ENCODE data around the gene GRID1. TPM values are rescaled to one million over a fixed set of nuclear protein-coding genes. Genes with fewer than 3 reads are reported as not detected.

Gene GRID1
- total RNA-seq, 3 donors from 2014 or later, result 0.61 to 1.9 (median 0.87) TPM

DNA sequence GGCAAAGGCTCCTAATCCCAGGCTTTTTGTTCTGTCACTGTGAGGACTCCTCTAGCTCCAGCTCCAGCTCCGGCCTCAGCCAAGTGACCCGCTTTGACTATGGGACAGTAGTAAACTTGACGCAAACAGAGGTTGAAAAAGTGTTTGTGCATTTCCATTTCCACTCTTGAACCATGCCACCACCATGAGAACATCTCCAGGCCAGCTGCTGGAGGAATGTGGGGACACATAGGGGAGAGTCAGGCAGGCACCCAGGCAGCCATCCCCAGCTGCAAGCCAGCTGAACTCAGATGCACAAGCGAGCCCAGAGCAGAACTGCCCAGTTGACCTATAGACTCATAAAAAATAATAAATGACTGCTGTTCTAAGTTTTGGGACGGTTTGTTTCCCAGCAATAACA lies 224.7 kb downstream of the GRID1 start:
- TF ChIP-seq, protein P1, sequence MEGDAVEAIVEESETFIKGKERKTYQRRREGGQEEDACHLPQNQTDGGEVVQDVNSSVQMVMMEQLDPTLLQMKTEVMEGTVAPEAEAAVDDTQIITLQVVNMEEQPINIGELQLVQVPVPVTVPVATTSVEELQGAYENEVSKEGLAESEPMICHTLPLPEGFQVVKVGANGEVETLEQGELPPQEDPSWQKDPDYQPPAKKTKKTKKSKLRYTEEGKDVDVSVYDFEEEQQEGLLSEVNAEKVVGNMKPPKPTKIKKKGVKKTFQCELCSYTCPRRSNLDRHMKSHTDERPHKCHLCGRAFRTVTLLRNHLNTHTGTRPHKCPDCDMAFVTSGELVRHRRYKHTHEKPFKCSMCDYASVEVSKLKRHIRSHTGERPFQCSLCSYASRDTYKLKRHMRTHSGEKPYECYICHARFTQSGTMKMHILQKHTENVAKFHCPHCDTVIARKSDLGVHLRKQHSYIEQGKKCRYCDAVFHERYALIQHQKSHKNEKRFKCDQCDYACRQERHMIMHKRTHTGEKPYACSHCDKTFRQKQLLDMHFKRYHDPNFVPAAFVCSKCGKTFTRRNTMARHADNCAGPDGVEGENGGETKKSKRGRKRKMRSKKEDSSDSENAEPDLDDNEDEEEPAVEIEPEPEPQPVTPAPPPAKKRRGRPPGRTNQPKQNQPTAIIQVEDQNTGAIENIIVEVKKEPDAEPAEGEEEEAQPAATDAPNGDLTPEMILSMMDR (IDR thresholded peaks at IDR 0.05), result no peak
- no peak for ATAC-seq
- H3K4me1 ChIP-seq (ENCODE audit: low read depth), result no peaks in the 10 kb centered on the region
- no peaks in the 10 kb centered on the region for H3K36me3 ChIP-seq (ENCODE audit: low read depth)
- no peak for DNase-seq
- H3K9me3 ChIP-seq, result no peaks in the 10 kb centered on the region
- intact Hi-C loops (cut with DNase I, micrococcal nuclease), result no loop called here
- H3K4me3 ChIP-seq, result no peak overlapping the region

DNA sequence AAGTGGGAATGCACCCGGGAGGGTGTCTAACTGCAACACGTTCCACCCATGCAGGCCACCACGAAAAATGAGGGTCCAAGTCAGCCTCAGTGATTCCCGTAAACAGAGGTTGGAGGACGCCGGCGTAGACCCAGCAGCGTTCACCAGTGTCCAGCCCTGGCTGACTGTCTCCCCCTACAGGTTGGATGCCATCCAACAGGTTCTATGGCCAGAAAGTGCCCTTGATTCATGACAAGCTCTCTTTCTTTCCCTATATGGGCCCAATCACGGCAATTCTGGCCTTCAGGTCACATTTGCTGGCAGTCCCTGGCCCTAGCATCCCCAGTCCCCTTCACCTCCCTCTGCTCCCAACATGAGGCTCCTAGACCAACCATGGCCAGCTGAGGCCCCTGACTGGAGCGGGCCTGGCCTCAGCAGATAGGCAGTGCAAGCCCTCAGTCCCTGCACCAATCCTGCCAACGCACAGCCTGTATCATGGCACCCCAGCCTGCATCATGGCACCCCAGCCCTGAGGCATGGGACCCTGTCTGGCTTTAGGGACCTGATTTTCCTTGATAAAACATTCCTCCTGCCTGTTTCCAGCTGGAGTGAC lies 227.4 kb downstream of the GRID1 start:
- DNase-seq (peak in 1 of 3 donors; percentile 49), ATAC-seq (no peak)
- Histone ChIP-seq H3K4me3 (no peak overlapping the region), H3K4me1 (ENCODE audit: low read depth) (no peaks in the 10 kb centered on the region), H3K9me3 (no peaks in the 10 kb centered on the region), H3K36me3 (ENCODE audit: low read depth) (no peaks in the 10 kb centered on the region)
- TF ChIP-seq, protein P1 (IDR thresholded peaks at IDR 0.05), result no peak
- intact Hi-C loops (cut with DNase I, micrococcal nuclease), result no loop called here

DNA sequence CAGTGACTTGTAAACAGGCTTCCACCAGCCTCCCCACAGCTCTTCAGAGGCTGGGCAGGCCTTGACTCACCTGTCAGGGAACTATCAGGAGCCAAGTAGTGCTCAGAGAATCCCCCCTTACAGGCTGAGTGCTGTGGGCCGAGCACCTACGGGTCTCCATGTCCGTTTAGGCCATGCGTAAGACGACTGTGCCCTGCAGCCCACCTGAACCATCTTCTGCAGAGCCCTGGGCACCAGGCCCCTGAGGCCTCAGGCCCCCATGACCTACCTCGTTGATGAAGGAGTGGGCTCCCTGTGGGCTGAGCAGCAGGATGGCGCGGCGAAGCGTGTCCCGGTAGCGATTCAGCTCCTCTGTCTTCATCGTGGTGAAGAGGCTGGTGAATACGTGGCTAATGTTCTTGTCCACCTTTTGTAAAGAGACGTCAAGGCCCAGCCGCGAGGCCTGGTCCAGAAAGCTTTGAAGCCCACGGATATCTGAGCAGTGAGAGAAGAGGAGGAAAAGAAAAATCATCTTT lies 228.0 kb downstream of the GRID1 start:
- DNase-seq (no peak), ATAC-seq (no peak)
- Histone ChIP-seq H3K9me3 (no peaks in the 10 kb centered on the region), H3K36me3 (ENCODE audit: low read depth) (no peaks in the 10 kb centered on the region), H3K4me1 (ENCODE audit: low read depth) (no peaks in the 10 kb centered on the region), H3K4me3 (no peak overlapping the region)
- intact Hi-C loops (cut with DNase I, micrococcal nuclease), result no loop called here
- TF ChIP-seq, protein P1 (IDR thresholded peaks at IDR 0.05), result no peak

DNA sequence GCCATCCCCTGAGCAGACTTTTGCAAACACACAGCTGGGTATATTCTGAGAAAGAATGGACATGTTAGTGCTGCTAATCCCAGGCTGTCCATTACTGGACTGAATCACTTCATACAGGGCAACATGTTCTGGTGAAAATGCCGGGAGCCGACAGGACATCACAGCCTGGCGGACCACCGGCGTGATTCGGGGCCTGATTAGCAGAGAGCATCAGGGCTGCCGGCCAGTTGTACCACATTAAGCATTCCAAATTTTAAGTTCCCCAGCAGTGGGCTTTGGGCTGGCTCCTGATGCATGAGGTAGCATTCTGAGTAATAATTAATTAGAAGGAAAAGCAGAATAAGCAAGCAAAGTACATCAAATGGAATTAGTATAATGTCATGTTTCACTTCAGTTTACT lies 229.0 kb downstream of the GRID1 start:
- no peak for ATAC-seq
- no peak overlapping the region for H3K4me3 ChIP-seq
- H3K9me3 ChIP-seq, result no peaks in the 10 kb centered on the region
- intact Hi-C loops (cut with DNase I, micrococcal nuclease), result no loop called here
- TF ChIP-seq, protein P1 (IDR thresholded peaks at IDR 0.05), result no peak
- DNase-seq, result no peak
- no peaks in the 10 kb centered on the region for H3K4me1 ChIP-seq (ENCODE audit: low read depth)
- no peaks in the 10 kb centered on the region for H3K36me3 ChIP-seq (ENCODE audit: low read depth)

DNA sequence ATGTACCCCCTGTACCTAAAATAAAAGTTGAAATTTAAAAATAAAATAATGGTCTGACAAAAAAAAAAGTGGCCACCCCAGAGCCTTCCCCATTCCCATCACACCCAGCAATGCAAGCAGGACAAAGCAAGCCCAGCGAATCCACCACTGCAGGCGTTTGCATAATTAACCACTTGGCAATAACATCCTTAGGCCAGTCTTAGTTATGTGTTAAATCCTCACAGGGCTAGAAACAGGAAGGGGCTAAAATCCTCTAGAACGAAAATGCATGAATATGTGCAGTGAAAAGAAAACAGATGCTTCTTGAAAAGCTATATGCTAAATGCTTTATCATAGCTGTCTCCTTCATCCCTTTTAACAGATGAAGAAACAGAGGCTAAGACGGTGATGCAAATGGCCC lies 229.7 kb downstream of the GRID1 start:
- Histone ChIP-seq H3K36me3 (ENCODE audit: low read depth) (no peaks in the 10 kb centered on the region), H3K4me3 (no peak overlapping the region), H3K4me1 (ENCODE audit: low read depth) (no peaks in the 10 kb centered on the region), H3K9me3 (no peaks in the 10 kb centered on the region)
- TF ChIP-seq, protein P1 (IDR thresholded peaks at IDR 0.05), result no peak
- DNase-seq (no peak), ATAC-seq (no peak)
- intact Hi-C loops (cut with DNase I, micrococcal nuclease), result no loop called here

DNA sequence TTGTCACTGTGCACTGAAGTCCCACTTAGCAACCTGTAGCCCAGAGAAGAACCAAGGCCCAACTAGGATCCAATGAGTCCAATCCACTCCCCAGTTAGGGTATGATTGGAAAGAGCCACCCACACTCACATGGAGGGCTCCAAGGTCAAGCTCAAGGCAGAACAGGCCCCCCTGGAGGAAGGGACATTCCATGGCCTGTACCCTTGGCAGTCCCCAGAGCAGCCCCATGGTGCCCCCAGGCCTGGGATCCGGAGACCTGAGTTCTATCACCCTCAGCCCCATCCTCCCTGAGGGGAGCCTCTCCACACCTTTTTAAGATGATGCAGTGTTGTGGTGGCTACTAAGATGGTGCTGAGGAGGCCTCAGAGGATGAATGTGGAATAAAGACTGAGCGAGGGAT lies 231.4 kb downstream of the GRID1 start:
- TF ChIP-seq, protein P1 (IDR thresholded peaks at IDR 0.05), result no peak

More for the DNA sequence above, 231.4 kb downstream of the GRID1 start:
- Histone ChIP-seq H3K36me3 (ENCODE audit: low read depth) (no peaks in the 10 kb centered on the region), H3K4me3 (no peak overlapping the region), H3K4me1 (ENCODE audit: low read depth) (no peaks in the 10 kb centered on the region), H3K9me3 (no peaks in the 10 kb centered on the region)
- intact Hi-C loops (cut with DNase I, micrococcal nuclease), result no loop called here
- DNase-seq, result no peak
- no peak for ATAC-seq
